ENCODE results near the gene DZIP1. TPM values are rescaled to one million over a fixed set of nuclear protein-coding genes. Genes with fewer than 3 reads are reported as not detected.

DZIP1 gene
- total RNA-seq, 1 donor from 2014 or later: 34.5 TPM

DNA sequence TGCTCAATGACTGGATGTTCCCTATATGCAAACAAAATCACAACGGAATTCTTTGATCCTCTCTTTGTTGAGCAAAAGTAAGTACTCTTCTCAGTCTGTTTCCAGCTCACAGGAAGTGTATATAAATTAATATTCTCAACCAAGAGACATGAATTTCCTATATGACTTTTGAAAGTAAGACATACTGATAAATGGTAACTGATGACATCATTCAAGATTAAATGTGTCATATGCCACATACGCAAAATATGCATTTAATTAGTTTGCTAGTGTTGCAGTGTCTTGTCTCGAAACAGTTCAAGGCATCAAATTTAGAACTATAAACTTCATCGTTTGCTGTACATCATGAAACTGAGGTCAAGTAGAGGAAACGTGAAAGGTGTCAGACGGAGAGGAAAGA lies 84.1 kb downstream of the DZIP1 start:
- DNase-seq (ENCODE audit: low spot score) (no peak), ATAC-seq (no peak)
- intact Hi-C loops (cut with DNase I): no loop called here

DNA sequence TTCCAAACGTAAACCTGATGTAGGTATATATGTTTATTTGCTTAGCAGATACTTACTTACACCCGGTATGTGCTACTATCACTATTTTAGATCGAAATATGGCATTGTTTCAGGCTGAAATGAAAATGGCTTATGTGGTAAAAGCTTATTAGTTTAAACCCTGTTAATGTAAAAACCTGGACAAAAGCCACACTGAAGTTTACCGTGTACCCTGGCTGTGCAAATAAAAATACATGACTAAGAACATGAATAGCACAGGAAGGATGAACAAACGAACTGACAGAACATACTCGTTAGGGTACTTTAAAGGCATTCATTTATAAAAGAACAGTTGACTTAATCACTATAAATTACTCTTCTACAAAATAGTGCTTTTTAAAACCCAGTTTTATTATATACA lies 85.4 kb downstream of the DZIP1 start:
- ATAC-seq (no peak), DNase-seq (ENCODE audit: low spot score) (no peak)
- intact Hi-C loops (cut with DNase I): no loop called here

DNA sequence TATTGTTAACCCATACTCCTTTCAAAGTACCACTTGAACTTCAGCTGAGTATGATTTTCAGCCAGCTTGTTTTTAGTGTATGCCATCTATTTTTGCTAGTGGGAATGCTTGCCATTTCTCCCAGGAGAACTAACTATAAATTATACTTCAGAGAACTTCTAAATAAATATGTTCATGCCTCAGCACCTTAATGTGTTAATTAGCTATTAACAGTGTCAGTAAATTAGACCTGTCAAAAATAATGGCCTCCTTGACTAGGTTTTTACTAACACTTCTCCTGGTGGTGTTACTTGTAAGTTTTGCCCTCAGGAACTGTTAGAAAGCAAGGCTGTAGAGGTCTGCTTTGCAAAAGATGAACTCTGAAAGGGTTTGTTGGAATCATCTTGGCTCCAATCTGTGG lies 87.5 kb downstream of the DZIP1 start:
- intact Hi-C loops (cut with DNase I): no loop called here
- ATAC-seq: no peak
- DNase-seq (ENCODE audit: low spot score): no peak

DNA sequence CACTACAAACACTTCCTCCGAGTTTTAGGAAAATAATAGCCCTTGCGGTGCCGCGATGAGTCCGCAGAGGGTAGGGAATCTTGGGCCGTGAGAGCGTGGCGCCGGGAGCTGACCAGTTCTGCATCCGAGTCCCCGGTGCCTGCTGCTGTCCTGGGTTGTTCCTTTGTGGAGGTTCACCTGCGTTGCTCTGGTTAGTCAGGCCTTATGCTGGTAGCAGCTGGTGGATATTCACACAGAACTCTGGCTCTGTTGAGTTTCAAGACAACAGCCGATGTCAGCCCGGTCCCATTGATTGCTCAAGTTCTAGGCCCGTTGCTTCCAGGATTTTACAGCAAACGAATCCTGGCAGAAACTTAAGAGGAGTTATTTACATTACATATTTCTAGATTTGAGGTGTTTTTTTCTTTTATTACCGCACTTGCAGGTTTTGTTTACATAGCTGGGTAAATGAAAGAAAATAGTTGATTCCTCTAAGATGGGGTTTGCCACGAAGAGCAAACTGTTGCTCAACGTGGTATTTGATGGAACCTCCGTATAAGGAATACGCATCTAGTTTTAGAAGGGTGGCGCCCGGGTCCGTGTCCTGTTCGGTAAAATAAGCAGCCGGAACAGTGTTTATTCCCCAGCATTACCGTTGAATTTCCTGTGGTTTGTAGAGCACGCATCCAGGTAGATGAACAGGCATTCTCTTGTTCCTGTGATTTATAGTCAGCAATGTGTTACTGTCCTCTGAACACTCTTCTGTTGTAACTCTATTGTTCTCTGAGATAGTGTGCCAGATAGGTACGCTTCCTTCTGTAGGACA lies 90.7 kb downstream of the DZIP1 start:
- peak; percentile 46 for ATAC-seq
- no peak for DNase-seq (ENCODE audit: low spot score)
- intact Hi-C loops (cut with DNase I): no loop called here

DNA sequence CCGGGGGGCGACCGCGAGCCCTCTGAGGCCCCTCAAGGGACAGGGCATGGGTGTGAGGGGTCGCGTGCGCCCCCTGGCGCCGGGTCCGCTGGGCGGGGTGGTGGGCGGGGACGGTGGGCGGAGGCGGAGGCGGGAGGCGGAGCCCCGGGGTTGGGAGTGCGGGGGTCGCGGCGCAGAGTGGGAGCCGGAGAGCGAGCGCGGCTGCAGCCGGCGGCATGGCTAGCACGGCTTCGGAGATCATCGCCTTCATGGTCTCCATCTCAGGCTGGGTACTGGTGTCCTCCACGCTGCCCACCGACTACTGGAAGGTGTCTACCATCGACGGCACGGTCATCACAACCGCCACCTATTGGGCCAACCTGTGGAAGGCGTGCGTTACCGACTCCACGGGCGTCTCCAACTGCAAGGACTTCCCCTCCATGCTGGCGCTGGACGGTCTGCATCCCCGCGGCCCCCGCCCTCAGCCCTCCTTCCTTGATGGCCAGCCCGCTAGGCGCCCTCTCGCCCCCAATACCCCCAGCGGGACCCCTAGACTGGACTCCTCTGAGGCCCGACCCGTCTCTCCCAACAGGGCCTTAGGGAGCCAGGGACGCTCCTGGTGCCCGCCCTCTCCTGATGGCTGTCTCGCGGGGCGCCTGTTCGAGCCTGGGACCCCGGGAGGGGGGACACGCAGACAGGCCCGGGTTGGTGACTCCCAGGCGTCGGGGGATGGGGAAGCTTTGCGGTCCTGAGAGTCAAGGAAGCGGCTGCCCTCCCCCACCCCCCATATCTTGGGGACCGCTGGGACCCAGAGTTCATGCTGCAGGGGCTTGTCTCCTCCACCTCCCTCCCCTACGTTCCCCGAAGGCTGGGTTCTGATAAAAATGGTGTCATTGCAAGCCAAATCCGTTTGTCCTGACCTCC lies 91.7 kb downstream of the DZIP1 start, which contains the start of gene CLDN10:
CLDN10 (plus strand) TSS at position 182 of the 903 bp plus-strand sequence; CDS start at position 216, 34 bp downstream.
- DNase-seq (ENCODE audit: low spot score) (no peak), ATAC-seq (no peak)
- intact Hi-C loops (cut with DNase I): loop anchor here (1.0 kb wide), 1 partner anchor 42 kb away; no protein-coding TSS in a partner anchor

DNA sequence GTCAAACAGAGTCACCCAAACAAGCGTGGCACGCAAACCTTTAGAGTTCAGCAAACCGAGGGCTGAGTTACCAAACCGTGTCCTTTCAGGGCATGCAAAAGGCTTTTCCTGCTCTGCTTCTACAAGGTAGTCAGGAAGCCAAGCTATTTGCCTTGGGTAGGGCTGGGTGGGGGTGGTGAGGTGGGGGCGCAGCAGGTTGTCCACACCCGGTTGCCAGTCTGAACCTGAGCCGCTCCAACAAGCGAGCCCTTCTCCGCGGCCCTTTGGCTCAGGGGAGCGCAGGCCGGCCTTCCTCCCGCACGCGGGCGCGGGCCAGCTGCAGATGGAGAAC lies 92.3 kb downstream of the DZIP1 start:
- no peak for DNase-seq (ENCODE audit: low spot score)
- no peak for ATAC-seq
- intact Hi-C loops (cut with DNase I): loop anchor here (1.0 kb wide), 1 partner anchor 42 kb away; no protein-coding TSS in a partner anchor

DNA sequence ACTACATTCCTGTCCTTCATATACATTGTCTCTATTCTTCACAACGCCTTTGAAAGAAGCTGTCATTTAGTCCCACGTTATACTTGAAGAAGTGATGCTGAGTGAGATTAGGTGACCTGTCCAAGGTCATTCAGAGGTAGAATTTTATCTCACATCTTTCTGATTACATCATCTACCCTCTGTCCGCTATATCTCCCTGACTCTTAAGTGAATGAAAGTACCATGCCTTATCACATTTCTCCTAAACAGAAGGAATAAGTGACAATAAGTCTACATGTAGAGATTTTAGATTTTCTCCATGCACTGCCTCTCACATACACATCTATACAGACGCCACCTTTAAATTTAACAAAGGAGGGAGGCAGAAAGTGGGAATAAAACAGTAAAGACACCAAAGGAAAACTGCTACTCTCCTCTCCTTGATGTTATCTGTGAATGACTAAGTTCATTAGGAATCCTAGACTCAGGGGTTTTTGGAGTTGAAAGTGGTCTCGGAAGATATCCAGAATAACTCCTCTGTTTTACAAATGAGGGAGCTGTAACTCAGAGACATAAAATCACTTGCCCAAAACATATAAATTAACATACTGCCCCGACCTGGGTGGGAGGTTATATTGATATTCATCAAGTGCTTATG lies 96.9 kb downstream of the DZIP1 start:
- intact Hi-C loops (cut with DNase I): no loop called here
- DNase-seq (ENCODE audit: low spot score) (no peak), ATAC-seq (no peak)

DNA sequence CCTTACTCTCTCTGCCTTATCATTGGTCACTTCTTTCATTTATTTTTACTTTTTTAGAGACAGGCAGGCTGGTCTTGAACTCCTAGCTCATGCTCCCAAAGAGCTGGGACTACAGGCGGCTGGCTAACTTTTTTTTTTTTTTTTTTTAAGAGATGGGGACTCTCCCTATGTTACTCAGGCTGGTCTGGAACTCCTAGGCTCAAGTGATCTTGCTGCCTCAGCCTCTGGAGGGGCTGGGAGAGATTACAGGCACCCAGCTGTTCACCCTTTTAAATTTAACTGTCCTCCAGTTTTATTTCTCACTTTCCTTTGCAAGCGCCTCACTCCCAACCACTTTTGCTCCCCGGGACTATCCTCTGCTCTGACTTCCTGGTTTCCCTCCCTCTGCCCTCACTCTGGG lies 97.6 kb downstream of the DZIP1 start:
- ATAC-seq (no peak), DNase-seq (ENCODE audit: low spot score) (no peak)
- intact Hi-C loops (cut with DNase I): no loop called here

DNA sequence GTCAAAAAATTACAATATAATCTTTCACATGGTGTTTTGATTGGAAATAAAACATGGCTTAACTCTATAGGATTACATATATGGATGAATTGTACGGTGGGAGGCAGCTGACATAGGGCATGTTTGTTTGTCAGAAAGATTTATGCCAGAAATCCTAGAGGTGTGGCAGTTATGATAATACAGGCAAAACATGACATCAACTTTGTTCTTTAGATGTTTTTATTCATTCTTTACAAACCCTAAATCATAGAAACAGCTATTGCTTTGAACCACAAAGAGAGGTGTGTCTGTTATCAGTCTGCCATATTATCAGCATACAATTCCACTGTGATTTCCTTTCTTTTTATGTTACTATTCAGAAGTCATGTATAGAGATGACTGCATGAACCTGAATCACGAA lies 100.2 kb downstream of the DZIP1 start:
- ATAC-seq (no peak), DNase-seq (ENCODE audit: low spot score) (no peak)
- intact Hi-C loops (cut with DNase I): no loop called here

DNA sequence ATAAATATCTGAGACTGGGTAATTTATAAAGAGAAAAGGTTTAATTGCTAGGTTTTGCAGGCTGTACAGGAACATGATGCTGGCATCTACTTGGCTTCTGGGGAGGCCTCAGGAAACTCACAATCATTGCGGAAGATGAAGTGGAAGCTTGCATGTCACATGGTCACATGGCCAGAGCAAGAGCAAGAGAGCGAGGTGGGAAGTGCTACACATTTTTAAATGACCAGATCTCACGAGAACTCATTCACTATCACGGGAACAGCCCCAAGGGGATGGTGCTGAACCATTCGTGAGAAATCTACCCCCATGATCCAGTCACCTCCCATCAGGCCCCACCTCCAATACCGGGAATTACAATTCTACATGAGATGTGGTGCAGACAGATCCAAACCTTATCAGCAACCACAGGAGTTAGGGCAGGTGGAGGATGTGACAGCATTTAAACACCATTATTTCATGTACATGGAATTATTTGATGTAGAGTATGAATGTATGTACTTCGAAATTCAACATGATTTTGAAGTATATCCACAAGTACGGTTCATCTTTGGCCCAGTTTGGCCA lies 102.5 kb downstream of the DZIP1 start:
- DNase-seq (ENCODE audit: low spot score): no peak
- no peak for ATAC-seq

DNA sequence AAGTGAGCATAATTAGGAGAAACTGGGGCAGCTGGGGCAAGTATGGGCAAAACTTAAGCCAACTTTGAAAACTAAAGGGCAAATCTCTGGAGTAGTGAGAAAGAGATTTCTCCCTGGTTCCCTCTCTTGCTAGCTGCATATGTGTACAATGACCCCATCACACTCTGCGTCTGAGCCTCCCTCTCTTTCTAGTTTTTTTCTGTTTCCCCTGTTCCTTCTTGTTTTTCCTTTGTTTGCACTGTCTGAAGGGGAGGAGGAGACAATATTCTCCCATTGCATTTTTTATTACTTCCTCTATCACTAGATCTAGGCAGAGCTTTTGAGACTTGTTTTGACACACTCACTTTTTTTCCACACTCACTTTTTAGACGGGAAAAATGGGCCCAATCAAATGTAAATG lies 103.2 kb downstream of the DZIP1 start:
- ATAC-seq: no peak

More for the DNA sequence above, 102.5 kb downstream of the DZIP1 start:
- intact Hi-C loops (cut with DNase I): no loop called here

DNA sequence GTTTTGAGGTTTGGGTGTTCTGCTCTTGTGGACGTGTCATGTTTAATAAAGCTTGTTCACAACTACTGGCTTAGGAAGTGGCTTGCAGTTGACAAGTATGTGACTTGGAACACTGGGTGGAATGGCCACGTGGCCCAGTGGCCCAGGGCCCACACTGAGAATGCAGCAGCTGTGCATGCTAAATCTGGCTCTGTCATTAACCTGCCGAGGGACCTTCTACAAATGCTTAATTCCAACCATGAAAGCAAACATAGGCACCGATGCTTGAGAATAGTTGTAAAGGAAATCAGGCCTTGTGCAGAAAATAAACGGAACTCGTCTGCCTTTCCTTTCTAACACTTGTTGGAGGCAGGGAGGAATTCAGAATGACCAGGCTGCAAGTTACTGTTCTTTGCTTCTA lies 103.6 kb downstream of the DZIP1 start:
- intact Hi-C loops (cut with DNase I): no loop called here
- ATAC-seq (peak; percentile 57), DNase-seq (ENCODE audit: low spot score) (no peak)

More for the DNA sequence above, 103.2 kb downstream of the DZIP1 start:
- no peak for DNase-seq (ENCODE audit: low spot score)
- intact Hi-C loops (cut with DNase I): no loop called here

DNA sequence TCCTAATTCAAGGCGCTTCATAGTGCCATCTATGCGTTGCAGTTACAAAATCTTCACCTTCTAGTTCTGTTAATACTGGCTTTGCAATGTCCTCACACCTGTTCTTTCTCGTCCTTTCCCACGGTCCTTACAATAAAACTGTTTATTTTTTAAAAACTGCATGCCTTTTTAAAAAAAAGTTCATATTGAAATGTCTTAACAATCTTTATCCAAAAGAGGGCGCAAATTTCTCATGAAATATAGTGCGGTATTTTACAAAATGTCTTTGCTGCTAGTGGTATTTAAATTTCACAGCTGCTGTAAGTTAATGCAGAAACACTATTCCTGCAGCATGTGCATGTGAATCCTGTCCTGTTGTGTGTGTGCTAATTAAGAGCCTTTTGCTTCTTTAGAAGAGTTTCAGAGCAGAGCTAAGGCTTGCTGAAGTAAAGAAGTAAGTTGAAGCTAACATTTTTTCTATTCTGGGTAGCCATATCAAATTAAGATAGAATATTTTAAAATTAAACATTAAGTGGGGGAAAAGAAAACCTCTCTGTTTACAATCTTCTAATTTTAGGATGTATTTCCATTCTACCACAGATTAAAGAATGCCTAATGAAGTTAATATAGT lies 107.8 kb downstream of the DZIP1 start:
- intact Hi-C loops (cut with DNase I): no loop called here
- DNase-seq (ENCODE audit: low spot score): no peak
- no peak for ATAC-seq

DNA sequence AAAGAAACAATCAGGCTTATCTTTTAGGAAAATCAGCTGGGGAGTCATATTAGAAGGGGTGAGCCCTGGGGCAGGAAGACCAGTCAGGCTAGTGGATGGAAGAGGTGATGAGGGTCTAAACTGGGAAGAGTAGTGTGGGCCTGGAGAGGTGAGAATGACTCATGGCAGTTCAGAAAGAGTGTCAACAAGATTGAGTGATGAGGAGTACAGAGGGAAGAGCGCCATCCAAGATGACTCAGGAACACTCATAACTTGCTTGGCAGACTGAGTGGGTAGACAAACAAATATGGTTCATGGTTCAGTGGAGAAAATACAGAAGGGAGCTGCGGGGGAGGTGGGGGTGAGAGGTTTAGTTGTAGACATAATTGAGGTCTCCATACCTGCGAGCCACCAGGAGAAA lies 109.3 kb downstream of the DZIP1 start:
- ATAC-seq: no peak
- no peak for DNase-seq (ENCODE audit: low spot score)
- intact Hi-C loops (cut with DNase I): no loop called here

DNA sequence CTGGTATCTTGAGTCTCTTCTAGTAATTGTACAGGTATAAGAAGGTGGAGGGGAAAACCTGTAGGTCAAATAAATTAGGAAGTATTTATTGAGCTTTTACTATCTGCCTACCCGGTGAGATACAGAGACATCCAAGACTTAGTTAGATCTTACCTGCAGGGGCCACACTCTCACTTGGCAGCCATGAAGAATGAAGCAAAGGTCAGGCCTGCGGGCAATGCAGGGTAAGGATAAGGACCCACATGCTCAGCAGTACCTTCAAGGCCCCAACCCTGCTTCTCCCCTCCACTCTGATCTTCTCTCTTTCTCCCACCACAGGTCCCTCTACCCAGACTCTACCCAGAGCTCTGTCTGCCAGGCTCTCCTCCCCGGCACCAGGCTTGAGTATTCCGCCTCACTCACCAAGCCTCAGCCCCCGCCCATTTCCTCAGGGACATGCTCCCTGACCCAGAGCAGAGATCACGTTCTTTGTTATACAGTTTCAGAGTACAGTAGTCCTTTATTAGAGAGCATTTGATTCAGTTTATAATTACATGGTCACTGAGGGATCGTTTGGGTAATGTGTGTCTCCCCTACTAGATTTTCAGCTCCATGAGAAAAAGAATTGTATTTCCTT lies 110.9 kb downstream of the DZIP1 start:
- intact Hi-C loops (cut with DNase I): no loop called here
- DNase-seq (ENCODE audit: low spot score): no peak
- ATAC-seq: no peak

DNA sequence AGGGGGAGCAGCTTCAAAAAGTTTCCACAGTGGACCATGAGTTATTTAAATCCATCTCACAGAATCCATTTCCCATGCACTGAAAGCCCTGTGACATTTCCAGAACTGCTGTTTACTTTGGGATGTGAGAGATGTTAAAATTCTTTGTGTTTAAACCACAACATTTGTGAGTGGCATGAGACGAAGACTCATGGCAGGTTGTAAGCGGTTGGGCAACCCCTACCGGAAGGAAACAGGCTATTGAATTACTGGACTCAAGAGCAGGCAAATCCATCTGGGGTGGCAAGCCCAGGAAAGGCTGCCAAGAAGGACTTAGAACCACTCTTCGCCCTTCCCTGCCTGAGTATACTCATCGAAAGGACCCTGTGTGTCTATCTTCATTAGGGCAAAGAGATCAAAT lies 114.3 kb downstream of the DZIP1 start:
- ATAC-seq (no peak), DNase-seq (ENCODE audit: low spot score) (no peak)
- intact Hi-C loops (cut with DNase I): no loop called here

Data from sciatic nerve (tissue), 2 donors.